ENCODE data around the gene ARHGAP32.
"Not testable (repeated sequence)": the region's sequence is repeated elsewhere in the genome, so short reads cannot be mapped to it uniquely, and the experiment has no call there.

The ARHGAP32 gene

GRCh38 chr11:129195682-129196081 is 3.6 kb upstream of the ARHGAP32 start:
- FAIRE-seq = no peak

DNA sequence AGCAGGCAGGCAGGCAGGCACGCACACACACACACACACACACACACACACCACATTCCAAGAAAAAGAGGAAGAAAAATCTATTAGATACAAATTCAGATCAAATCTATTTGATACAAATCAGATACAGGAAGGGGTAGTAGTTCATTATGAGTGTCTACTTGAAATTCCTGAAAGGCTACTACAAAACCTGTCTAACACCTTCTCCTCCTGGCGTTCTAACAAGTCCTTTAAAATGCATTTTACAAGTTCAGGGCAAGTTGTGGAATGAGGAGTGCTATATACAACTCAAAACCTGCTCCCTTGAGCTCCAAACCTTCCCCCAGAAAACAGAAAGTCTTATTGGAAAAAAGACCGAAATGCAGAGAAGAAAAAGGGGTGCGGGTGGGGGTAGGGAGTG is 476 bp downstream of the ARHGAP32 start:
- no peak for FAIRE-seq

DNA sequence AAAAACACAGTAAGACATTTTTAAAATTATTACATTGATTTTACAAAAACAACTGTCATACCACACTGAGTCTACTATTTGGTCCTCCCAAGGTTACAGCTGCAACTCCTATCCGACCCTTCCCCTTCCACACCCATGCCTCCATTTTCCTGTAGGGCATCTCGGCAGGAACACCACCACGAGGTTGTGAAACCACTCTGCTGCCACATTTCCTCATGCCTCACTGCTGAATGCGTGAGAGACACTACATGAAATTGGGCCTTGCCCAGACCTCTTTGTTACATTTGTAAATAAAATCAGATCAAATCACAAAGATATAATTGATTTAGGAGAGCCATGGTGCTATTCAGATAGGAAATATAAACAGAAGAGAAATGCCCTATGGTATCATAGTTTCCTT is 2.0 kb downstream of the ARHGAP32 start:
- FAIRE-seq = no peak

- no peak for FAIRE-seq
These were observed 2.5 kb downstream of the ARHGAP32 start for GRCh38 chr11:129189646-129190045.

GRCh38 chr11:129185082-129185481 is 7.0 kb downstream of the ARHGAP32 start:
- not testable (repeated sequence) for FAIRE-seq

DNA sequence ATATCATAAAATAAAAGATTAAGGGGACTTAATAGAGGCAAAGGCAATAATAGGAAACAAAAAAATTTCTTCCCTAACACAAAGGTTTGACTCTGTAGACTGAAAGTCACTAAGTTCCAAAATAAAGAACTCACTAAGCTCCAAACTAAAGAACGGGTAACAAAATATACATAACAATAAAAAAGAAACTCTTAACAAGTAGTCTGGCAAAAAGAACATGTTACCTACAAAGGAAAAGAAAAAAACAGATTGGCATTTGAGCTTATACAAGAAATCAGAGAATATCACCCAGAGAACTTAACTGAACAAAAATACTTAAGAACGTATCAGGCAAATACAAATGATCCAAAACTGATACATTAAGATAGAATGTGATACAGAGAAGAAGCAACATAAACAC is 7.5 kb downstream of the ARHGAP32 start:
- no peak for FAIRE-seq

DNA sequence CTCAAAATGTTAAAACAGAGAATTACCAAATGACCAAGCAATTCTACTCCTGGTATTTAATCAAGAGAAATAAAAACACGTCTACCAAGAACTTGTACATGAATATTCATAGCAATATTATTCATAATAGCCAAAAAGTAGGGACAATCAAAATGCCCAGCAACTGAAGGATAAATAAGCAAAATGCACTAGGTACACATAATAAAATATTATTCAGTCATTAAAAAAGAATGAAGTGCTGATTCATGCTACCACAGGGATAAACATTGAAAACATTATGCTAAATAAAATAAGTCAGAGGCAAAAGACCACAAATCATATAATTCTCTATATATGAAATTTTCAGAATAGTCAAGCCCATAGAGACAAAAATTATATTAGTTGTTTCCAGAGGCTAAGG is 24.8 kb downstream of the ARHGAP32 start:
- no peak for FAIRE-seq

DNA sequence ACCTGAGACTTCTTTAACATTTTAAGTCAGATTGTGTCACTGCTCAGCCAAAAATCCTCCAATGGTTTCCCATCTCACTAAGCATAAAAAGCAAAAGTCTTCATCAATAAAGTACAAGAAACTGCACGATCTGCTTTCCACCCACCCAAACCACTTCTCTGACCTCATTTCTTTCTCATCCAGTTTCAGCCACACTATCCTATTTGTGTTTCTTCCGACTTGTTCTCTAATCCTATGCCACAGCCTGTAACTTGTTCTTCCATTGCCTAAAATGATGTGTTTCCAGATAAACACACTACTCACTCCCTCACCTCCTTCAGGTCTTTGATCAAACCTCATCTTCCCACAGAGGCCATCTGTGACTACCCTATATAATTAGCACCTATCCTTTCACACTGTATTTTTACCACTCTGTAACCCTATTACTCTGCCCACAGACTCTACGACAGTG is 28.4 kb downstream of the ARHGAP32 start:
- no peak for FAIRE-seq

GRCh38 chr11:129157080-129157479 is 35.0 kb downstream of the ARHGAP32 start:
- FAIRE-seq = not testable (repeated sequence)

- FAIRE-seq = no peak
These were observed 36.4 kb downstream of the ARHGAP32 start for GRCh38 chr11:129155745-129156144.

- no peak for FAIRE-seq
These were observed 43.6 kb downstream of the ARHGAP32 start for GRCh38 chr11:129148487-129148886.

DNA sequence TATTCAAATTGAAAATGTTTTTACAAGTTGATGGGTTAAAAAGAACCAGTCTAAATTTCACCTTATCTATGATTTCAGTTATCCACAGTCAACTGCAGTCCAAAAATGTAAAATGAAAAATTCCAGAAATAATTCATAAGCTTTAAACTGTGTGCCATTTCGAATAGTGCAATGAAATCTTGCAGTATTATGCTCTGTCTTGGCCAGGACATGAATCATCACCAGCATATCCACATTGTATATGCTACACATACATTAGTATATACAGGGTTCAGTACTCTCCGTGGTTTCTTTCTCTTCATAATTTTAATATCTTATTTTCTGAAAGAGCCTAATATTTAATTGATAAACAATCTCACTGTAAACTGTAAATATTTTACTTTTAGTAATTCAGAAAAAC is 45.9 kb downstream of the ARHGAP32 start:
- FAIRE-seq = no peak

GRCh38 chr11:129145276-129145675 is 46.8 kb downstream of the ARHGAP32 start:
- no peak for FAIRE-seq

DNA sequence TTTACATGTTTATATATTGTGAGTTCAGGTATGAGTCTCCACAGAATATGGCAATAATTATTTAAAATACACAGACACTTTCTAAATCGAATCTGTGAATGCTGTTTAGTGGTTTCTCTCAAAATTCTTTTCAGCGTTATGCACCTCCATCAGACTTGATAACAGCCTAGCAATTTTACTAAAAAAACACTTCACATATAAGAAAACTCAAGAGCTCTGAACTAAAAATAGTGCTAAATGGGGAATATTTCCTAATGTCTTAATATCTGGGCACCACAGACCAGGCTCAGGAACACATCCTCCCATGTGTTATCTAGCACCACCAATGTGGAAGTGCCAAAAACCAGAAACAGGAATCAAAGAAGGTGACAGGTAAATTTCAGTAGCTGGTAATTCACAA is 47.9 kb downstream of the ARHGAP32 start:
- no peak for FAIRE-seq

- no peak for FAIRE-seq
These were observed 48.8 kb downstream of the ARHGAP32 start for GRCh38 chr11:129143335-129143734.

- FAIRE-seq = no peak
These were observed 50.2 kb downstream of the ARHGAP32 start for GRCh38 chr11:129141748-129142523.

GRCh38 chr11:129131316-129131715 is 60.8 kb downstream of the ARHGAP32 start:
- FAIRE-seq = no peak

GRCh38 chr11:129128881-129129620 is 63.1 kb downstream of the ARHGAP32 start:
- not testable (repeated sequence) for FAIRE-seq

DNA sequence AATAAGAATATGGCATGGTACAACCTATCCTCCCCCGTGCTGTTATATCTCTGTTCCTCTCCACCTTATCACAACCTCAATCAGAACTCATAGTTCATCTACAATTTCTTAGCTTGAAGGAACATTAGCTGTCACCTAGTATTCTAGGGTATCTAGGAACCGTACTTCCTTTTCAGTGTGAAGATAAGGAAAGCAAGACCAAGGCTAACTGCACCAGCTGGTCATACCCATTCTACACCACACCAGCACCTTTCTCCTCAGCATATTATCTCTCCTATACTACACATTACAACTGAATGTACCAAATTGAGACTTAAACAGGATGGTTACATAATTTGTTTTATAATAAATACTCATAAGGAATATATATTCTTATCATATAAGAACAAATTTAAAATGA is 73.1 kb downstream of the ARHGAP32 start:
- FAIRE-seq = no peak

DNA sequence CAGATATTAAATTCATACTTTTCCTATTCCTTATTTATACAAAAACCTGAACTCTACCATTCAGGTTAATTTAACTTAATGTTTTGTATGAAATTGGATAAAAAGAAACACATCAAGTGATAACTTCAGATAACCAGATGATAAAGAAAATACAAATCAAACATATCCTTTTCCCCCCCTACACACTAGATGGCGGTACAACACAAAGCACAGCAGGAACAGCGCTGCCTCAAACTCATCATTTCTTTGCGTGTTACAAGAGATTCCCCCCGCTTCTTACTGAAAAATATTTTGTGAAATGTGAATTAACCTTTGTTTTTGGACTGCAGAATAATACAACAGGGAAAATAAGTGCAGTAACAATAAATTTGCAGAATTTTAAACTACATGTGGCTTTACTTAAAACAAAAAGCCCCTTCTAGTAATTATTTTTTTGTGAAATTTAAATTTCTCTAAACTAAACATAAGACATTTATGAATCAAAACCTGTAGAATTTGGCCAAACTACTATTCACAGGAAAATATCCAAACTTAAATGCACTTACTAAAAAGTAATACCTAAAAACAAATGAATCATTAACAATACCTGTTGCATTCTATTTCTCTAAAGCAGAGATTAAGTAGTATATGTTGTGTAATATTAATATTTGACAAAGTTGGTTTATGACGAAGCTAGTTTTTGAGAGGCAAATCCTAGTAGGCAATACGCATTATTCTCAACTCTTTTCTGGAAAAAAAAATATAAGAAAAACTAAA is 74.4 kb downstream of the ARHGAP32 start:
- FAIRE-seq = peak; percentile 82

GRCh38 chr11:129115652-129116586 is 76.2 kb downstream of the ARHGAP32 start:
- FAIRE-seq = no peak

DNA sequence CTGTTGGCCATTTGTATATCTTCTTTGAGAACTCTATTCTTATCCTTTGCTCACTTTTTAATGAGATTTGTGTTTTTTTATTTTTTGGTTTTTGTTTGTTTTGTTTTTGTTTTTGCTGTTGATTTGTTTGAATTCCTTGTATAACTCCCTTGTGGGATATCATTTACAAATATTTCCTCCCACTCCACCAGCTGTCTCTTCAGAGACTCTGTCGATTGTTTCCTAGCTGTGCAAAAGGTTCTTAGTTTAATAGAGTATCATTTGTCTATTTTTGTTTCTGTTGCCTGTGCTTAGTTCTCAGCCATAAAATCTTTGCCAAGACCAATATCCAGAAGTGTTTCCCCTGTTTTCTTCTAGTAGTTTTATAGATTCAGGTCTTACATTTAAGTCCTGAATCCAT is 82.4 kb downstream of the ARHGAP32 start:
- FAIRE-seq = no peak

Data from G401.6 (cell line).